ENCODE measurements around the gene RTL10.

DNA sequence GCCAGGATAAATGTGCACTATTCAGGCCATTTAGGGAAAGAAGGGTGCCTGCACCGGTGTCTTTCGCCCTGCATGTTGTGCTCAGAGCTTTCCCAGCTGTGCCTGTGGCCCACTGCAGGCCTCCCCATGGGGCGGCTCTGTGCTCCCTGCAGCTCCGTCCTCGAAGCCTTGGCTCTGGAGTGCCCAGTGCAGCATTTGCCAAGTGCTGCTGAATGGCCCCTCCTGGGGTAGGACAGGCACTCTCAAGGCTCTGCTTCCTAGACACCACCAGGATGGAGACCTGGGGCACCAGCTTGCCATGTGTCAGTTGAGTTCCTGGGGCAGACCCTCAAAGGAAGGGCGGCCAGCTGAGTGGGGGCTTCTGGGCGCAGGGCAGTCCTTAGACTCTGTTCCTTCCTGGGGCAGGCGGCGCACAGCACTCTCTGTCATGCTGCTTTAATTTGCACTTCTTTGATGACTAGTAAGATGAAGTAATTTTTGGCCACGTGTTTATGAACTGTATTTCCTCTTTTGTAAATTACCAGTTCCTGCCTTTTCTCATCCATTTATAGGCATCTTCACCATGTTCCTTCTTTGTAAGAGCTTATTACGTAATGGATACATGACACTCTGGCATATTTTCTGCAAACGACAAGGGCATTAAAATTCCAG lies 32.1 kb upstream of the RTL10 start:
- TF ChIP-seq, protein P1, sequence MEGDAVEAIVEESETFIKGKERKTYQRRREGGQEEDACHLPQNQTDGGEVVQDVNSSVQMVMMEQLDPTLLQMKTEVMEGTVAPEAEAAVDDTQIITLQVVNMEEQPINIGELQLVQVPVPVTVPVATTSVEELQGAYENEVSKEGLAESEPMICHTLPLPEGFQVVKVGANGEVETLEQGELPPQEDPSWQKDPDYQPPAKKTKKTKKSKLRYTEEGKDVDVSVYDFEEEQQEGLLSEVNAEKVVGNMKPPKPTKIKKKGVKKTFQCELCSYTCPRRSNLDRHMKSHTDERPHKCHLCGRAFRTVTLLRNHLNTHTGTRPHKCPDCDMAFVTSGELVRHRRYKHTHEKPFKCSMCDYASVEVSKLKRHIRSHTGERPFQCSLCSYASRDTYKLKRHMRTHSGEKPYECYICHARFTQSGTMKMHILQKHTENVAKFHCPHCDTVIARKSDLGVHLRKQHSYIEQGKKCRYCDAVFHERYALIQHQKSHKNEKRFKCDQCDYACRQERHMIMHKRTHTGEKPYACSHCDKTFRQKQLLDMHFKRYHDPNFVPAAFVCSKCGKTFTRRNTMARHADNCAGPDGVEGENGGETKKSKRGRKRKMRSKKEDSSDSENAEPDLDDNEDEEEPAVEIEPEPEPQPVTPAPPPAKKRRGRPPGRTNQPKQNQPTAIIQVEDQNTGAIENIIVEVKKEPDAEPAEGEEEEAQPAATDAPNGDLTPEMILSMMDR (IDR thresholded peaks at IDR 0.05): no peak
- TF ChIP-seq POLR2AphosphoS5 (IDR thresholded peaks at IDR 0.05; ENCODE audit: low read depth, low read length) (no peak), TCF7L2 (IDR thresholded peaks at IDR 0.05; ENCODE audit: low read depth, low read length) (no peak), SIN3A (IDR thresholded peaks at IDR 0.05; ENCODE audit: borderline replicate concordance, insufficient read depth, low read depth, low read length) (no peak)
- TF ChIP-seq, protein P2, sequence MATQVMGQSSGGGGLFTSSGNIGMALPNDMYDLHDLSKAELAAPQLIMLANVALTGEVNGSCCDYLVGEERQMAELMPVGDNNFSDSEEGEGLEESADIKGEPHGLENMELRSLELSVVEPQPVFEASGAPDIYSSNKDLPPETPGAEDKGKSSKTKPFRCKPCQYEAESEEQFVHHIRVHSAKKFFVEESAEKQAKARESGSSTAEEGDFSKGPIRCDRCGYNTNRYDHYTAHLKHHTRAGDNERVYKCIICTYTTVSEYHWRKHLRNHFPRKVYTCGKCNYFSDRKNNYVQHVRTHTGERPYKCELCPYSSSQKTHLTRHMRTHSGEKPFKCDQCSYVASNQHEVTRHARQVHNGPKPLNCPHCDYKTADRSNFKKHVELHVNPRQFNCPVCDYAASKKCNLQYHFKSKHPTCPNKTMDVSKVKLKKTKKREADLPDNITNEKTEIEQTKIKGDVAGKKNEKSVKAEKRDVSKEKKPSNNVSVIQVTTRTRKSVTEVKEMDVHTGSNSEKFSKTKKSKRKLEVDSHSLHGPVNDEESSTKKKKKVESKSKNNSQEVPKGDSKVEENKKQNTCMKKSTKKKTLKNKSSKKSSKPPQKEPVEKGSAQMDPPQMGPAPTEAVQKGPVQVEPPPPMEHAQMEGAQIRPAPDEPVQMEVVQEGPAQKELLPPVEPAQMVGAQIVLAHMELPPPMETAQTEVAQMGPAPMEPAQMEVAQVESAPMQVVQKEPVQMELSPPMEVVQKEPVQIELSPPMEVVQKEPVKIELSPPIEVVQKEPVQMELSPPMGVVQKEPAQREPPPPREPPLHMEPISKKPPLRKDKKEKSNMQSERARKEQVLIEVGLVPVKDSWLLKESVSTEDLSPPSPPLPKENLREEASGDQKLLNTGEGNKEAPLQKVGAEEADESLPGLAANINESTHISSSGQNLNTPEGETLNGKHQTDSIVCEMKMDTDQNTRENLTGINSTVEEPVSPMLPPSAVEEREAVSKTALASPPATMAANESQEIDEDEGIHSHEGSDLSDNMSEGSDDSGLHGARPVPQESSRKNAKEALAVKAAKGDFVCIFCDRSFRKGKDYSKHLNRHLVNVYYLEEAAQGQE (IDR thresholded peaks at IDR 0.05; ENCODE audit: insufficient read depth in 1 of 2, low read depth in 2 of 2, low read length in 1 of 2): no peak
